CD4-positive, CD25-positive, alpha-beta regulatory T cell (primary cell): Measurements from ENCODE around the gene IMMP2L. TPM values are rescaled to one million over a fixed set of nuclear protein-coding genes. Genes with fewer than 3 reads are reported as not detected.

Experiments
- ATAC-seq, 2 donors: fragments of 150-1000 bp; cut with Tn5 transposase; one replicate each; pipeline ENCODE4 v1.10.0; 2021; ENCODE audit warnings: low read depth in 2 of 2, moderate number of reproducible peaks in 2 of 2, moderate library complexity in 1 of 2
- DNase-seq, 3 donors: peaks; one replicate each; pipeline versions ENCODE4 v3.0.0 to v3.0.0-alpha.2; 2012 to 2022; ENCODE audit warnings: mixed read lengths in 1 of 3
- H3K27ac ChIP-seq: one replicate; pipeline ENCODE4 v1.7.0; 2013; ENCODE audit warnings: mild to moderate bottlenecking, low read length; ENCODE audit not compliant: insufficient read depth, poor library complexity, severe bottlenecking
- H3K27me3 ChIP-seq: one replicate; pipeline ENCODE4 v1.7.0; 2013; ENCODE audit warnings: low read length; ENCODE audit not compliant: control insufficient read depth, insufficient read depth
- H3K36me3 ChIP-seq: one replicate; pipeline ENCODE4 v1.7.0; 2013; ENCODE audit warnings: mild to moderate bottlenecking, low read length, moderate library complexity; ENCODE audit not compliant: control insufficient read depth, insufficient read depth
- H3K4me1 ChIP-seq: 2 replicates; pipeline ENCODE4 v1.7.0; 2013; ENCODE audit warnings: mild to moderate bottlenecking, low read length; ENCODE audit not compliant: insufficient read depth, control insufficient read depth, poor library complexity, severe bottlenecking
- H3K4me3 ChIP-seq: one replicate; pipeline ENCODE4 v1.7.0; 2013; ENCODE audit warnings: low read depth, mild to moderate bottlenecking, low read length, moderate library complexity
- H3K9me3 ChIP-seq, 2 experiments: 1 replicate in 1 of 2; 2 replicates in 1 of 2; pipeline ENCODE4 v1.7.0; 2013; ENCODE audit warnings: low read length in 2 of 2, mild to moderate bottlenecking in 1 of 2, moderate library complexity in 1 of 2; ENCODE audit not compliant: control insufficient read depth in 2 of 2
- H3K27ac Mint-ChIP-seq, 3 donors: one replicate each; pipeline ENCODE4 v1.8.0; 2020 to 2022; ENCODE audit warnings: mild to moderate bottlenecking in 3 of 3, mixed read lengths in 3 of 3, moderate library complexity in 2 of 3
- H3K27me3 Mint-ChIP-seq: one replicate; pipeline ENCODE4 v1.8.0; 2022; ENCODE audit warnings: mild to moderate bottlenecking, mixed read lengths
- H3K36me3 Mint-ChIP-seq: one replicate; pipeline ENCODE4 v1.8.0; 2020; ENCODE audit warnings: mixed read lengths
- H3K4me1 Mint-ChIP-seq, 4 donors: one replicate each; pipeline ENCODE4 v1.8.0; 2020 to 2022; ENCODE audit warnings: mixed read lengths in 4 of 4, mild to moderate bottlenecking in 1 of 4
- H3K4me3 Mint-ChIP-seq, 4 donors: one replicate each; pipeline ENCODE4 v1.8.0; 2020 to 2022; ENCODE audit warnings: mild to moderate bottlenecking in 4 of 4, mixed read lengths in 4 of 4, moderate library complexity in 3 of 4
- H3K9me3 Mint-ChIP-seq, 7 donors: one replicate each; pipeline ENCODE4 v1.8.0; 2020 to 2022; ENCODE audit warnings: mixed read lengths in 7 of 7, mild to moderate bottlenecking in 3 of 7, moderate library complexity in 2 of 7
- polyA plus RNA-seq, 4 donors: library from polyadenylated mRNA; unstranded; fragments of 300-500 nt; fragmentation: Illumina TruSeq; gene quantifications; one replicate each; pipeline ENCODE4 v1.2.3, GENCODE V29; 2021
- total RNA-seq: library from RNA; stranded (reverse); gene quantifications from one replicate; pipeline ENCODE4 v1.2.3, GENCODE V29; 2022

IMMP2L gene
- total and polyA plus RNA-seq, 5 donors from 2014 or later: 8.9 to 23.8 (median 17.1) TPM

DNA sequence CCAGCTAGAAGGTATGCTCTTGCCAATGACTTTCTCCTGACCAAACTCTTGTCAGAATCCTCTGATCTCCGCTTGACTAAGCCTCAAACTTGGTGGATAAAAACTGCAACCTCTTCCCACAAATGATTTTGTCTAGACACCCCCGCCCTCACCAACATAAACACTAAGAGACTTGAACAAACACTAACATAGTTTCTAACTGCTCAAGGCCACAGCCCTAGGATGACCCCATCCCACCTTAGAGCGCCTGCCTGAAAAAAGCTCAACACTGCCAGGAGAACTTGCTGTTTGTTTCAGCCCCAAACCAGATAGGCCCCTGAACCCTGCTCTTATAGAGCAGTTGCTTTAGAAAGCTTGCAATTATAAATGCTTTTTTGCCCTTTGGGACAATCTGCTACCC is 399.6 kb downstream of the IMMP2L start:
- no peaks in the 10 kb centered on the region for H3K27me3 Mint-ChIP-seq
- no peak overlapping the region for H3K27ac ChIP-seq
- H3K36me3 Mint-ChIP-seq: peaks cover 4% of the 10 kb centered on the region
- no peaks in the 10 kb centered on the region for H3K36me3 ChIP-seq
- H3K9me3 Mint-ChIP-seq: peaks cover 0 to 2% (median 0%) of the 10 kb centered on the region in 7 donors
- peak overlapping the region in 1 of 3 donors; percentile 23 for H3K27ac Mint-ChIP-seq
- no peaks in the 10 kb centered on the region for H3K27me3 ChIP-seq
- no peak overlapping the region for H3K4me3 Mint-ChIP-seq
- ATAC-seq (no peak), DNase-seq (no peak)
- H3K4me3 ChIP-seq: no peak overlapping the region
- no peaks in the 10 kb centered on the region for H3K9me3 ChIP-seq
- H3K4me1 ChIP-seq: no peaks in the 10 kb centered on the region
- H3K4me1 Mint-ChIP-seq: no peaks in the 10 kb centered on the region

DNA sequence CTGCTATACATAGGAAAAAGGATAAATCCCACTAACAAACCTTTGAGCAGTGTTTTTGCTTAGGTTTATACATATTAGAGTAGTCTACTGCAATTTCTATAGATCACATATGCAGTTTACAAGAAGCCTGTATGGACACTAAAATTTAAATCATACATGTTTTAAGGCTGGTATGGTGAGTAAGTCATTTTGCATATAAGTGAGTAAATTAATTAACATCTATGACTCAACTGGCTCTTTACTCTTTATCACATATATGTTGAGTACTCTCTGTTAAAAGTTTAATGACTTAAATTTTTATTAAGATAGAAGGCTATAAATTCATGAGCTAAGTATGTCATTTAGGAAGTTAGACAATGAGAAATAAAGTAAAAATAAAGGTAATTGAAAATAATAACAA is 402.0 kb downstream of the IMMP2L start:
- DNase-seq (no peak), ATAC-seq (no peak)
- H3K4me1 Mint-ChIP-seq: peaks cover 0 to 4% (median under 1%) of the 10 kb centered on the region in 4 donors
- H3K9me3 Mint-ChIP-seq: peaks cover 0 to 5% (median 0%) of the 10 kb centered on the region in 7 donors
- Histone ChIP-seq H3K36me3 (no peaks in the 10 kb centered on the region), H3K27ac (no peak overlapping the region), H3K27me3 (no peaks in the 10 kb centered on the region), H3K4me1 (no peaks in the 10 kb centered on the region), H3K9me3 (no peaks in the 10 kb centered on the region), H3K4me3 (no peak overlapping the region)
- H3K36me3 Mint-ChIP-seq: no peaks in the 10 kb centered on the region
- no peak overlapping the region for H3K27ac Mint-ChIP-seq
- H3K27me3 Mint-ChIP-seq: no peaks in the 10 kb centered on the region
- no peak overlapping the region for H3K4me3 Mint-ChIP-seq

- Histone ChIP-seq H3K4me3 (no peak overlapping the region), H3K27ac (no peak overlapping the region), H3K9me3 (no peaks in the 10 kb centered on the region), H3K4me1 (no peaks in the 10 kb centered on the region), H3K36me3 (no peaks in the 10 kb centered on the region), H3K27me3 (no peaks in the 10 kb centered on the region)
- no peaks in the 10 kb centered on the region for H3K27me3 Mint-ChIP-seq
- peaks cover 0 to 5% (median 0%) of the 10 kb centered on the region in 7 donors for H3K9me3 Mint-ChIP-seq
- no peak for DNase-seq
- H3K4me3 Mint-ChIP-seq: no peak overlapping the region
- H3K36me3 Mint-ChIP-seq: no peaks in the 10 kb centered on the region
- peaks cover 0 to 4% (median under 1%) of the 10 kb centered on the region in 4 donors for H3K4me1 Mint-ChIP-seq
- H3K27ac Mint-ChIP-seq: no peak overlapping the region
- ATAC-seq: no peak
Measured at GRCh38 chr7:111159426-111159825, 402.9 kb downstream of the IMMP2L start.

DNA sequence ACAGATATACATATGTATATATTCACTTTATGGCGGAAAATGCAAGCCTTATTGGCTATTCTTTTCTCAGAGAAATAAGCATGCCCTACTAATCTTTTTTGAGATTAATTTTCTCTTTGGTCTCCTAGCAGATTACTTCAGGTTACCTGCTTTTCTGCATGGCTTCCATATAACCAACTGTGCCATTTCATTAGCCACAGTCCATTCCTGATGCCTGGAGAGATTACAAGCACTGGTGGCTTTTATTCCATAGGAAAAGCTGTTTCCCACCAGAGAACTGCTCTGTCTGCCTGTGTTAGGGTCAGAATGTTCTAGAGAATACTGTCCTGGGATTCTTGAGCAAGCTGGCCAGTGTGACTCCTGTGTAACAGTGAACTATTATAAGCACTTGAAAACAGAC is 411.6 kb downstream of the IMMP2L start:
- no peaks in the 10 kb centered on the region for H3K27me3 ChIP-seq
- Mint-ChIP-seq H3K4me3 (no peak overlapping the region), H3K27ac (no peak overlapping the region), H3K9me3 (no peaks in the 10 kb centered on the region), H3K36me3 (peaks cover 3% of the 10 kb centered on the region), H3K27me3 (no peaks in the 10 kb centered on the region), H3K4me1 (peaks cover 0 to 6% (median 0%) of the 10 kb centered on the region in 4 donors)
- no peak overlapping the region for H3K4me3 ChIP-seq
- H3K9me3 ChIP-seq: no peaks in the 10 kb centered on the region
- H3K36me3 ChIP-seq: no peaks in the 10 kb centered on the region
- DNase-seq: no peak
- no peak overlapping the region for H3K27ac ChIP-seq
- no peaks in the 10 kb centered on the region for H3K4me1 ChIP-seq
- no peak for ATAC-seq

DNA sequence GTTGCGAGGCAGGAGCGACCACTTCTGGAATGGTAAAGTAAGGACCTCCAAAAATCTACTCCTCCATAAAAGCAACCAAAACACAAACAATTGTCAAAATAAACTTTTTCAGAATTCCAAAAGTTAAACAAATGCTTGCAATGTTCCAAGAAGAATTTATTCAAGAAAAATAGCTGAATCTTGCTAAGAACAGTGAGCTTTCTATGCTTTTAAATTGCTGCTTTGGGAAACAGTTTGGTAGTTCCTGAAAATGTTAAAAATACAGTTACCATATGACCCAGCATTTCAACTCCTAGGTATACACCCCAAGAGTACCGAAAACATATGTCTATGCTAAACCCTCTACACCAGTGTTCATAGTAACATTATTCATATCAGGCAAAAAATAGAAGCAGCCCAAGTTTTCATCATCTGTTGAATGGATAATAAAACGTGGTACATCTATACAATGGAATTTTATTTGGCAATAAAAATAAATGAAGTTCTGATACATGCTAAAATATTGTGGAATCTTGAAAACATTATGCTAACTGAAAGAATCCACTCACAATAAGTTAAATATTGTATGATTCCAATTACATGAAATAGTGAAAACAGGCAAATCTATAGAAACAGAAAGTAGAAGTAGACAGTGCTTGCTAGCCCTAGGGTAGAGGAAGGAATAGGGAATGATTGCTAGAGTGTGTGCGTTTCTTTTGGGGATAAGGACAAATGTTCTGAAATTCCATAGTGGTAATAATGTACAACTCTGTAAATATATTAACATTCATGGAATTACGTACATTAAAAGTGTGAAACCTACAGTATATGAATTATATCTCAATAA is 414.4 kb downstream of the IMMP2L start:
- ATAC-seq: no peak
- Histone ChIP-seq H3K4me1 (no peaks in the 10 kb centered on the region), H3K36me3 (no peaks in the 10 kb centered on the region), H3K4me3 (no peak overlapping the region), H3K9me3 (no peaks in the 10 kb centered on the region), H3K27ac (no peak overlapping the region), H3K27me3 (no peaks in the 10 kb centered on the region)
- H3K4me3 Mint-ChIP-seq: no peak overlapping the region
- H3K9me3 Mint-ChIP-seq: no peaks in the 10 kb centered on the region
- peaks cover 0 to 6% (median 2%) of the 10 kb centered on the region in 4 donors for H3K4me1 Mint-ChIP-seq
- no peaks in the 10 kb centered on the region for H3K27me3 Mint-ChIP-seq
- H3K36me3 Mint-ChIP-seq: peaks cover 3% of the 10 kb centered on the region
- no peak for DNase-seq
- H3K27ac Mint-ChIP-seq: no peak overlapping the region

DNA sequence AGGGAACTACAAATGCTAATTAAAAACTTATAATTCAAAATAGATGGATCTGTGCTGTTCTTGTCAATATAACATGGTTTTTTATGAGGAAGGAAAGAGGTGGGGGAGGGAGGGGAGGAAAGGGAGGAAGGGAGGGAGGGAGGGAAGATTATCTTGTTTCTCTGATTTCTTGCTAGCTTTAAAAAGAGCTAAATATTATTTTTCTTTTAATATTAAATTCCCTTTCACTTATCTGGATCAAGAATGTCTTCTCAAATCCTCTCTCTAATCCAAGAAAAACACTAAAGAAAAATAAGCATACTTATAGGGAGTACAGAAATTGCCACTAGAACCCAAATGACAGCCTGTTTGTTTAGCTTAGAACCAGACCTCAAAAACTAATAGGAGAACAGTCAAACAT is 416.2 kb downstream of the IMMP2L start:
- H3K9me3 ChIP-seq: no peaks in the 10 kb centered on the region
- Mint-ChIP-seq H3K4me1 (peaks cover 0 to 4% (median 2%) of the 10 kb centered on the region in 4 donors), H3K4me3 (no peak overlapping the region), H3K36me3 (peaks cover 3% of the 10 kb centered on the region), H3K27me3 (no peaks in the 10 kb centered on the region), H3K27ac (no peak overlapping the region), H3K9me3 (no peaks in the 10 kb centered on the region)
- H3K4me3 ChIP-seq: no peak overlapping the region
- H3K4me1 ChIP-seq: no peaks in the 10 kb centered on the region
- ATAC-seq: no peak
- H3K27ac ChIP-seq: no peak overlapping the region
- no peaks in the 10 kb centered on the region for H3K27me3 ChIP-seq
- no peak for DNase-seq
- H3K36me3 ChIP-seq: no peaks in the 10 kb centered on the region

GRCh38 chr7:111145472-111145871 is 416.8 kb downstream of the IMMP2L start:
- H3K36me3 ChIP-seq: no peaks in the 10 kb centered on the region
- no peaks in the 10 kb centered on the region for H3K27me3 Mint-ChIP-seq
- no peaks in the 10 kb centered on the region for H3K4me1 ChIP-seq
- no peak overlapping the region for H3K27ac Mint-ChIP-seq
- H3K27ac ChIP-seq: no peak overlapping the region
- no peaks in the 10 kb centered on the region for H3K9me3 Mint-ChIP-seq
- no peak overlapping the region for H3K4me3 Mint-ChIP-seq
- H3K9me3 ChIP-seq: no peaks in the 10 kb centered on the region
- no peaks in the 10 kb centered on the region for H3K27me3 ChIP-seq
- ATAC-seq (no peak), DNase-seq (no peak)
- H3K4me1 Mint-ChIP-seq: peaks cover 0 to 4% (median 0%) of the 10 kb centered on the region in 4 donors
- no peak overlapping the region for H3K4me3 ChIP-seq
- peaks cover 3% of the 10 kb centered on the region for H3K36me3 Mint-ChIP-seq
